K562 (cell line): ENCODE results near the gene PBRM1. TPM values are rescaled to one million over a fixed set of nuclear protein-coding genes. Genes with fewer than 3 reads are reported as not detected.

ENCODE experiments used
- BCLAF1 ChIP-seq, 2 experiments: fragments of 450-650 bp in 1 of 2; IDR thresholded peaks; 2 replicates each; pipeline ENCODE4 v1.6.1; 2011 to 2017; ENCODE audit warnings: low read depth in 2 of 2, antibody characterized with exemption in 1 of 2, borderline replicate concordance in 1 of 2, low read length in 1 of 2, mild to moderate bottlenecking in 1 of 2, mixed read lengths in 1 of 2; ENCODE audit not compliant: control insufficient read depth in 1 of 2
- CHD1 ChIP-seq: fragments of 200-600 bp; sonication (generic); IDR thresholded peaks from one replicate; pipeline ENCODE4 v1.6.1; 2012; ENCODE audit warnings: mild to moderate bottlenecking, moderate library complexity, low read length, inconsistent platforms
- DIDO1 ChIP-seq: fragments of 450-650 bp; IDR thresholded peaks from 2 replicates; pipeline ENCODE4 v1.6.1; 2016; ENCODE audit warnings: low read depth, missing biosample characterization, missing genetic modification characterization
- EP400 ChIP-seq: fragments of 450-650 bp; IDR thresholded peaks from 2 replicates; pipeline ENCODE4 v1.6.1; 2017; ENCODE audit warnings: antibody characterized with exemption, mild to moderate bottlenecking, moderate library complexity
- L3MBTL2 ChIP-seq: fragments of 450-650 bp; IDR thresholded peaks from 2 replicates; pipeline ENCODE4 v1.6.1; 2016; ENCODE audit warnings: mild to moderate bottlenecking, moderate library complexity
- NRF1 ChIP-seq, 2 experiments: fragments of 450-650 bp; IDR thresholded peaks in 1 of 2; conservative IDR thresholded peaks in 1 of 2; 2 replicates each; pipeline ENCODE4 v1.6.1; 2014; ENCODE audit warnings: mild to moderate bottlenecking in 2 of 2
- POLR2G ChIP-seq: fragments of 200-400 bp; formaldehyde crosslinking; IDR thresholded peaks from 2 replicates; pipeline ENCODE4 v1.6.1; 2017; ENCODE audit warnings: low read depth, mild to moderate bottlenecking, antibody characterized with exemption, low read length, moderate library complexity
- STAT5B ChIP-seq: fragments of 250-450 bp; sonication (Bioruptor Pico); IDR thresholded peaks from 2 replicates; pipeline ENCODE4 v1.8.0; 2021; ENCODE audit warnings: mild to moderate bottlenecking, inconsistent platforms
- ZNF408 ChIP-seq: fragments of 250-450 bp; sonication (Bioruptor Pico); IDR thresholded peaks from 2 replicates; pipeline ENCODE4 v1.4.0; 2020; ENCODE audit warnings: low read depth, mild to moderate bottlenecking, moderate library complexity
- ZNF589 ChIP-seq: fragments of 200-800 bp; sonication (Bioruptor generic); IDR thresholded peaks from 2 replicates; pipeline ENCODE4 v1.6.1; 2016; ENCODE audit warnings: low read depth, missing genetic modification characterization, missing compliant biosample characterization
- polyA plus RNA-seq, 8 experiments: library from polyadenylated mRNA; depleted of rRNA in 4 of 8; stranded (reverse) in 5 of 8; unstranded in 3 of 8; fragments of >200 nt; fragmentation: Nextera tagmentation in 2 of 8; fragmentation: Illumina TruSeq in 1 of 8; extraction: Ambion mirVana in 2 of 8; extraction: Trizol in 1 of 8; gene quantifications; 2 replicates each; pipeline versions ENCODE4 v1.2.1 to v1.2.3, GENCODE V29; 2011 to 2014; ENCODE audit warnings: inconsistent platforms in 1 of 8, missing spikeins in 1 of 8
- total RNA-seq, 7 experiments: library from RNA; depleted of rRNA in 6 of 7; stranded (reverse); fragments of >200 nt in 6 of 7; fragmentation: Illumina TruSeq in 2 of 7; extraction: Trizol in 2 of 7; gene quantifications; 2 replicates each; pipeline versions ENCODE4 v1.2.1 to v1.2.3, GENCODE V29; 2011 to 2021; ENCODE audit warnings: low replicate concordance in 1 of 7
- TF ChIP-seq, protein P1 (sequence below): fragments of 450-650 bp; IDR thresholded peaks from 2 replicates; pipeline ENCODE4 v1.6.1; 2014; ENCODE audit warnings: low read depth, mild to moderate bottlenecking, moderate library complexity, borderline replicate concordance

Gene PBRM1
- total and polyA plus RNA-seq, 9 of the 15 experiments (the other 6 are each of a cell fraction or from before 2014, with no cell fraction given): 3.9 to 31.8 (median 19.0) TPM

GRCh38 chr3:52518723-52519444 is 166.8 kb downstream of the PBRM1 start (continued):
- TF ChIP-seq STAT5B (CRISPR knock-in tag) (no peak), L3MBTL2 (peak; percentile 67), ZNF408 (CRISPR knock-in tag) (no peak), ZNF589 (CRISPR knock-in tag) (no peak), POLR2G (peak; percentile 52; the same call in 1 of the 2 replicates), DIDO1 (tag) (no peak), NRF1 (conservative IDR thresholded peaks at IDR 0.05 in 1 of 2, IDR thresholded peaks at IDR 0.05 in 1 of 2) (peak; percentile 70 to 75), EP400 (peak; percentile 52; the same call in 1 of the 2 replicates), BCLAF1 (IDR thresholded peaks at IDR 0.05; ENCODE audit: borderline replicate concordance in 1 of 2, control insufficient read depth in 1 of 2, low read depth in 2 of 2, low read length in 1 of 2) (no peak), CHD1 (no peak)
- TF ChIP-seq, protein P1, sequence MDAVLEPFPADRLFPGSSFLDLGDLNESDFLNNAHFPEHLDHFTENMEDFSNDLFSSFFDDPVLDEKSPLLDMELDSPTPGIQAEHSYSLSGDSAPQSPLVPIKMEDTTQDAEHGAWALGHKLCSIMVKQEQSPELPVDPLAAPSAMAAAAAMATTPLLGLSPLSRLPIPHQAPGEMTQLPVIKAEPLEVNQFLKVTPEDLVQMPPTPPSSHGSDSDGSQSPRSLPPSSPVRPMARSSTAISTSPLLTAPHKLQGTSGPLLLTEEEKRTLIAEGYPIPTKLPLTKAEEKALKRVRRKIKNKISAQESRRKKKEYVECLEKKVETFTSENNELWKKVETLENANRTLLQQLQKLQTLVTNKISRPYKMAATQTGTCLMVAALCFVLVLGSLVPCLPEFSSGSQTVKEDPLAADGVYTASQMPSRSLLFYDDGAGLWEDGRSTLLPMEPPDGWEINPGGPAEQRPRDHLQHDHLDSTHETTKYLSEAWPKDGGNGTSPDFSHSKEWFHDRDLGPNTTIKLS: no peak
